G401 (cell line): ENCODE measurements around the gene MRPS7. TPM values are rescaled to one million over a fixed set of nuclear protein-coding genes. Genes with fewer than 3 reads are reported as not detected.

Source experiments
- DNase-seq: peaks from one replicate; pipeline ENCODE4 v3.0.0-alpha.2; 2015; ENCODE audit warnings: low spot score
- in situ Hi-C: cut with HindIII; loops from 2 replicates; pipeline ENCODE4 v1.10.0; 2016; ENCODE audit warnings: low sequenced_read_pairs, mixed read lengths
- total RNA-seq: library from RNA; depleted of rRNA; stranded (reverse); fragments of >200 nt; shearing (Covaris generic); gene quantifications from 2 replicates; pipeline ENCODE4 v1.2.3, GENCODE V29; 2014; rRNA removed

Gene MRPS7
- total RNA-seq, 1 experiment from 2014 or later: 107 TPM

GRCh38 chr17:75300280-75300679, 38.6 kb downstream of the MRPS7 start:
- in situ Hi-C loops: no loop called here
- no peak for DNase-seq

- in situ Hi-C loops: no loop called here
- DNase-seq: no peak
Measured at GRCh38 chr17:75301049-75301448, 39.4 kb downstream of the MRPS7 start.

GRCh38 chr17:75301502-75302206, 40.0 kb downstream of the MRPS7 start:
- in situ Hi-C loops: no loop called here
- DNase-seq: no peak

GRCh38 chr17:75307957-75308731, 46.5 kb downstream of the MRPS7 start:
- no peak for DNase-seq
- in situ Hi-C loops: no loop called here

- no peak for DNase-seq
- in situ Hi-C loops: no loop called here
Measured at GRCh38 chr17:75308732-75309629, 47.3 kb downstream of the MRPS7 start.

GRCh38 chr17:75313941-75314551, 52.4 kb downstream of the MRPS7 start:
- DNase-seq: no peak
- in situ Hi-C loops: no loop called here

GRCh38 chr17:75315541-75316243, 54.0 kb downstream of the MRPS7 start:
- DNase-seq: no peak
- in situ Hi-C loops: no loop called here

Other genes with a start within 250 kb of the MRPS7 start
- 98.4 and 99.0 TPM in 2 replicates for gene MRPL58, start 249.2 kb upstream of the MRPS7 start, total RNA-seq
- 206 and 238 TPM in 2 replicates for gene ATP5PD, start 214.9 kb upstream of the MRPS7 start, total RNA-seq
- gene KCTD2, start 214.7 kb upstream of the MRPS7 start, total RNA-seq: 26.8 and 27.8 TPM in 2 replicates
- 11.0 and 25.5 TPM in 2 replicates for gene SLC16A5, start 173.9 kb upstream of the MRPS7 start, total RNA-seq
- gene ARMC7, start 151.9 kb upstream of the MRPS7 start, total RNA-seq: 10.5 and 13.6 TPM in 2 replicates
- 104 and 142 TPM in 2 replicates for gene NT5C, start 130.1 kb upstream of the MRPS7 start, total RNA-seq
- 199 and 235 TPM in 2 replicates for gene JPT1, start 107.4 kb upstream of the MRPS7 start, total RNA-seq
- 142 and 183 TPM in 2 replicates for gene SUMO2, start 78.9 kb upstream of the MRPS7 start, total RNA-seq
- 80.2 and 86.3 TPM in 2 replicates for gene NUP85, start 56.2 kb upstream of the MRPS7 start, total RNA-seq
- 16.6 and 25.4 TPM in 2 replicates for gene GGA3, start 273 bp upstream of the MRPS7 start, total RNA-seq
- 12.1 and 15.1 TPM in 2 replicates for gene MIF4GD, start 9.4 kb downstream of the MRPS7 start, total RNA-seq
- 14.7 and 15.6 TPM in 2 replicates for gene SLC25A19, start 27.6 kb downstream of the MRPS7 start, total RNA-seq
- 176 and 195 TPM in 2 replicates for gene GRB2, start 143.8 kb downstream of the MRPS7 start, total RNA-seq
- gene TMEM94, start 194.8 kb downstream of the MRPS7 start, total RNA-seq: 50.3 and 53.2 TPM in 2 replicates